ENCODE data around the gene NUFIP2.
"Not testable (repeated sequence)": the region's sequence is repeated elsewhere in the genome, so short reads cannot be mapped to it uniquely, and the experiment has no call there.

The NUFIP2 gene

DNA sequence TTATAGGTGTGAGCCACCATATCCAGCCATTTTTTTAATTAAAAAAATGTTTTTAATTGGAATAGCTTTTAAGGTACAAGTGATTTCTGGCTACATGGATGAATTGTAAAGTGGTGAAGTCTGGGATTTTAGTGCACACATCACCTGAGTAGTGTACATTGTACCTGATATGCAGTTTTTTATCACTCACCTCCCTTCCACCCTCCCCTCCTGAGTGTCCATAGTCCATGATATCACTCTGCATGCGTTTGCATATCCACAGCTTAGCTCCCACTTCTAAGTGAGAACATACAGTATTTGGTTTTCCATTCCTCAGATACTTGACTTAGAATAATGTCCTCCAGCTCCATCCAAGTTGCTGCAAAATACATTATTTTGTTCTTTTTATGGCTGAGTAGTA lies 60.6 kb downstream of the NUFIP2 start:
- no peak overlapping the region for H2AK5ac ChIP-seq (ENCODE audit: low read length)
- H3K79me2 ChIP-seq (ENCODE audit: control insufficient read depth, insufficient read depth, low read length, poor library complexity) = no peaks in the 10 kb centered on the region
- no peak overlapping the region for H4K91ac ChIP-seq (ENCODE audit: low read depth, low read length)
- no peak overlapping the region for H3K18ac ChIP-seq (ENCODE audit: low read length)
- H2AFZ ChIP-seq (ENCODE audit: insufficient read depth, low read length, poor library complexity) = no peak overlapping the region
- no CpG with 5 or more reads among the region's 1 CpG for whole genome bisulfite sequencing (ENCODE audit: extremely low coverage, insufficient coverage, insufficient read length)
- H3K14ac ChIP-seq (ENCODE audit: low read length) = no peak overlapping the region
- H3K27ac ChIP-seq (ENCODE audit: low read depth, low read length) = no peak overlapping the region
- H4K8ac ChIP-seq (ENCODE audit: low read depth, low read length) = no peak overlapping the region
- no peak overlapping the region for H2BK5ac ChIP-seq (ENCODE audit: low read depth, low read length, poor library complexity)
- no peaks in the 10 kb centered on the region for H3K79me1 ChIP-seq (ENCODE audit: low read length)
- no peak overlapping the region for H3K4ac ChIP-seq (ENCODE audit: low read depth, low read length)
- H3K23ac ChIP-seq (ENCODE audit: low read length) = no peak overlapping the region
- H4K12ac ChIP-seq (ENCODE audit: low read depth, low read length) = no peak overlapping the region
- H3K9me3 ChIP-seq (ENCODE audit: insufficient read depth, low read depth, low read length) = peaks cover under 1% of the 10 kb centered on the region
- H3K36me3 ChIP-seq (ENCODE audit: control insufficient read depth in 1 of 2, insufficient read depth in 2 of 2, low read length in 2 of 2) = no peaks in the 10 kb centered on the region
- no peaks in the 10 kb centered on the region for H3K27me3 ChIP-seq (ENCODE audit: insufficient read depth, low read length)
- no peak for DNase-seq
- H3K4me3 ChIP-seq (ENCODE audit: low read depth, low read length) = no peak overlapping the region
- H3K4me2 ChIP-seq (ENCODE audit: low read length) = no peak overlapping the region
- no peak overlapping the region for H3K9ac ChIP-seq (ENCODE audit: low read length)
- no peak overlapping the region for H2BK120ac ChIP-seq (ENCODE audit: insufficient read depth, low read length, poor library complexity)
- no peak overlapping the region for H2BK12ac ChIP-seq (ENCODE audit: low read length)
- peaks cover 0 to 2% of the 10 kb centered on the region in 2 experiments for H3K4me1 ChIP-seq (ENCODE audit: control insufficient read depth in 1 of 2, insufficient read depth in 2 of 2, low read length in 2 of 2)

DNA sequence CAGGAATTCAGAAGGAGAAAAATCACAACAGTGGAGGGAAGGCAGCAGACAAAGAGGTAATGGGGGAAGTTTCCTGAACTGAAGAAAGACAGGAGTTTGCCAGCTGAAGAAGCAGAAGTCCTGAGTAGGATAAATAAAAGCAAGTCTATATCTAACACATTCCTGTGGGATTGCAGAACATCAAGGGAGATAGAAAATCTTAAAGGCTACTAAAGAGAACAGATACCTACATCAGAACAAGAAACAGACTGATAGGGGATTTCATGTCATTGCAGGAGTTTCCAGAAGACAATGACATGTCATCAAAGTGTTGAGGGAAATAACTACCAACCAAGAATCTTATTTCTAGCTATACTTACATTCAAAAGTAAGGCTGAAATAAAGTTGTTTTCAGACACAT lies 68.6 kb downstream of the NUFIP2 start:
- Histone ChIP-seq H3K4me1 (ENCODE audit: control insufficient read depth in 1 of 2, insufficient read depth in 2 of 2, low read length in 2 of 2) (no peaks in the 10 kb centered on the region), H4K12ac (ENCODE audit: low read depth, low read length) (no peak overlapping the region), H4K8ac (ENCODE audit: low read depth, low read length) (no peak overlapping the region), H3K23ac (ENCODE audit: low read length) (no peak overlapping the region), H3K18ac (ENCODE audit: low read length) (no peak overlapping the region), H3K9me3 (ENCODE audit: insufficient read depth, low read depth, low read length) (no peaks in the 10 kb centered on the region), H3K79me2 (ENCODE audit: control insufficient read depth, insufficient read depth, low read length, poor library complexity) (no peaks in the 10 kb centered on the region), H4K91ac (ENCODE audit: low read depth, low read length) (no peak overlapping the region), H3K4me3 (ENCODE audit: low read depth, low read length) (no peak overlapping the region), H2BK5ac (ENCODE audit: low read depth, low read length, poor library complexity) (no peak overlapping the region), H3K4ac (ENCODE audit: low read depth, low read length) (no peak overlapping the region), H3K27ac (ENCODE audit: low read depth, low read length) (no peak overlapping the region), H3K4me2 (ENCODE audit: low read length) (no peak overlapping the region), H3K9ac (ENCODE audit: low read length) (no peak overlapping the region), H2BK12ac (ENCODE audit: low read length) (no peak overlapping the region), H3K27me3 (ENCODE audit: insufficient read depth, low read length) (no peaks in the 10 kb centered on the region), H2AK5ac (ENCODE audit: low read length) (no peak overlapping the region), H3K36me3 (ENCODE audit: control insufficient read depth in 1 of 2, insufficient read depth in 2 of 2, low read length in 2 of 2) (no peaks in the 10 kb centered on the region), H3K14ac (ENCODE audit: low read length) (no peak overlapping the region), H2AFZ (ENCODE audit: insufficient read depth, low read length, poor library complexity) (no peak overlapping the region), H3K79me1 (ENCODE audit: low read length) (no peaks in the 10 kb centered on the region), H2BK120ac (ENCODE audit: insufficient read depth, low read length, poor library complexity) (no peak overlapping the region)
- DNase-seq = no peak

GRCh38 chr17:29221338-29221737 lies 72.6 kb downstream of the NUFIP2 start:
- H2BK120ac ChIP-seq (ENCODE audit: insufficient read depth, low read length, poor library complexity); H4K12ac ChIP-seq (ENCODE audit: low read depth, low read length); H3K14ac ChIP-seq (ENCODE audit: low read length); H2AFZ ChIP-seq (ENCODE audit: insufficient read depth, low read length, poor library complexity); H3K4me3 ChIP-seq (ENCODE audit: low read depth, low read length); H3K9me3 ChIP-seq (ENCODE audit: insufficient read depth, low read depth, low read length); H4K91ac ChIP-seq (ENCODE audit: low read depth, low read length); DNase-seq; H4K8ac ChIP-seq (ENCODE audit: low read depth, low read length); H3K27ac ChIP-seq (ENCODE audit: low read depth, low read length); H3K4me1 ChIP-seq (ENCODE audit: control insufficient read depth in 1 of 2, insufficient read depth in 2 of 2, low read length in 2 of 2); H3K36me3 ChIP-seq (ENCODE audit: control insufficient read depth in 1 of 2, insufficient read depth in 2 of 2, low read length in 2 of 2); H2BK12ac ChIP-seq (ENCODE audit: low read length); H2AK5ac ChIP-seq (ENCODE audit: low read length); H3K4me2 ChIP-seq (ENCODE audit: low read length); H3K27me3 ChIP-seq (ENCODE audit: insufficient read depth, low read length); H2BK5ac ChIP-seq (ENCODE audit: low read depth, low read length, poor library complexity); H3K9ac ChIP-seq (ENCODE audit: low read length); H3K79me1 ChIP-seq (ENCODE audit: low read length); H3K23ac ChIP-seq (ENCODE audit: low read length); H3K4ac ChIP-seq (ENCODE audit: low read depth, low read length); H3K18ac ChIP-seq (ENCODE audit: low read length); H3K79me2 ChIP-seq (ENCODE audit: control insufficient read depth, insufficient read depth, low read length, poor library complexity): not testable (repeated sequence)
- WGBS (ENCODE audit: extremely low coverage, insufficient coverage, insufficient read length) = no CpG with 5 or more reads among the region's 11 CpGs

GRCh38 chr17:29219378-29220047 lies 74.4 kb downstream of the NUFIP2 start:
- no CpG with 5 or more reads among the region's 14 CpGs for WGBS (ENCODE audit: extremely low coverage, insufficient coverage, insufficient read length)

More at GRCh38 chr17:29219378-29220047, 74.4 kb downstream of the NUFIP2 start:
- Histone ChIP-seq H3K4ac (ENCODE audit: low read depth, low read length) (no peak overlapping the region), H3K4me2 (ENCODE audit: low read length) (no peak overlapping the region), H4K8ac (ENCODE audit: low read depth, low read length) (no peak overlapping the region), H3K18ac (ENCODE audit: low read length) (no peak overlapping the region), H3K9me3 (ENCODE audit: insufficient read depth, low read depth, low read length) (no peaks in the 10 kb centered on the region), H2BK12ac (ENCODE audit: low read length) (no peak overlapping the region), H2AK5ac (ENCODE audit: low read length) (no peak overlapping the region), H3K14ac (ENCODE audit: low read length) (no peak overlapping the region), H3K27ac (ENCODE audit: low read depth, low read length) (no peak overlapping the region), H4K91ac (ENCODE audit: low read depth, low read length) (no peak overlapping the region), H2AFZ (ENCODE audit: insufficient read depth, low read length, poor library complexity) (no peak overlapping the region), H2BK5ac (ENCODE audit: low read depth, low read length, poor library complexity) (no peak overlapping the region), H4K12ac (ENCODE audit: low read depth, low read length) (no peak overlapping the region), H3K27me3 (ENCODE audit: insufficient read depth, low read length) (no peaks in the 10 kb centered on the region), H3K79me2 (ENCODE audit: control insufficient read depth, insufficient read depth, low read length, poor library complexity) (no peaks in the 10 kb centered on the region), H2BK120ac (ENCODE audit: insufficient read depth, low read length, poor library complexity) (no peak overlapping the region), H3K9ac (ENCODE audit: low read length) (no peak overlapping the region), H3K36me3 (ENCODE audit: control insufficient read depth in 1 of 2, insufficient read depth in 2 of 2, low read length in 2 of 2) (no peaks in the 10 kb centered on the region), H3K4me3 (ENCODE audit: low read depth, low read length) (no peak overlapping the region), H3K4me1 (ENCODE audit: control insufficient read depth in 1 of 2, insufficient read depth in 2 of 2, low read length in 2 of 2) (peaks cover 0 to 6% of the 10 kb centered on the region in 2 experiments), H3K79me1 (ENCODE audit: low read length) (no peaks in the 10 kb centered on the region), H3K23ac (ENCODE audit: low read length) (no peak overlapping the region)
- peak; percentile 56 to 93 for DNase-seq
